Measurements from ENCODE around the gene SLC25A25. TPM values are rescaled to one million over a fixed set of nuclear protein-coding genes. Genes with fewer than 3 reads are reported as not detected.
A peak's percentile ranks its signal among the peaks of the same experiment; 100 is the strongest.

The SLC25A25 gene
- total and polyA plus RNA-seq, 2 of the 8 experiments (the other 6 are each of a cell fraction or from before 2014, with no cell fraction given), result 6.5 to 18.5 TPM

GRCh38 chr9:128102861-128103588, 35.0 kb downstream of the SLC25A25 start:
- no peaks in the 10 kb centered on the region for H3K27me3 ChIP-seq (replicated peaks in 1 of 4; ENCODE audit: control insufficient read depth in 3 of 4, extremely low read depth in 1 of 4, insufficient read depth in 3 of 4, low read length in 3 of 4)
- H3K23me2 ChIP-seq (ENCODE audit: low read depth, low read length), result peaks cover 9% of the 10 kb centered on the region
- H4K5ac ChIP-seq (ENCODE audit: insufficient read length, low read depth, low read length), result no peak overlapping the region
- peaks cover 14% of the 10 kb centered on the region for H3K79me1 ChIP-seq (ENCODE audit: low read depth, low read length)
- WGBS, 2 experiments (ENCODE audit: extremely low coverage in 1 of 2, insufficient coverage in 1 of 2, insufficient read length in 1 of 2, insufficient replicate concordance in 2 of 2, low coverage in 1 of 2, low lambda C conversion rate in 2 of 2, missing lambda C conversion rate in 1 of 2), result 93% methylated on average over 23 of the region's 23 CpGs; no CpG with 5 or more reads in 1 of the 2 experiments
- H4K20me1 ChIP-seq (replicated peaks in 1 of 2; ENCODE audit: control insufficient read depth in 1 of 2, insufficient read depth in 2 of 2, low read length in 2 of 2), result peaks cover 9 to 35% of the 10 kb centered on the region in 2 experiments
- H4K91ac ChIP-seq (replicated peaks; ENCODE audit: insufficient read length, low read length), result no peak overlapping the region
- no peak overlapping the region for H3K27ac ChIP-seq (ENCODE audit: low read depth, low read length)
- no peak overlapping the region for H2BK15ac ChIP-seq (ENCODE audit: low read length)
- H3K23ac ChIP-seq (ENCODE audit: insufficient read length), result no peak overlapping the region
- CTCF ChIA-PET (ENCODE audit: partially characterized antibody), result interaction anchor here (0.8 to 10.5 kb wide), 18 partner anchors 9 to 161 kb away, joined by 3 to 114 read pairs (median 4); no protein-coding TSS in a partner anchor
- no peak overlapping the region for H4K8ac ChIP-seq (ENCODE audit: extremely low read depth, insufficient read depth, low read length)
- no peak for DNase-seq (ENCODE audit: low read depth in 1 of 2, low spot score in 2 of 2)
- no peak overlapping the region for H2AK5ac ChIP-seq (ENCODE audit: low read depth, low read length)
- POLR2A ChIA-PET (ENCODE audit: partially characterized antibody), result interaction anchor here (0.6 to 12.1 kb wide), 7 partner anchors 8 to 101 kb away, joined by 3 to 119 read pairs (median 4); no protein-coding TSS in a partner anchor
- no peak overlapping the region for H2BK20ac ChIP-seq (ENCODE audit: low read length)
- no peaks in the 10 kb centered on the region for H3K9me3 ChIP-seq (ENCODE audit: insufficient read depth in 2 of 2, low read depth in 1 of 2, low read length in 1 of 2)
- peaks cover 25 to 54% (median 42%) of the 10 kb centered on the region in 4 experiments for H3K36me3 ChIP-seq (ENCODE audit: control insufficient read depth in 2 of 4, insufficient read depth in 4 of 4, low read length in 3 of 4)
- FAIRE-seq, result no peak
- H2BK120ac ChIP-seq (replicated peaks; ENCODE audit: low read depth, low read length), result no peak overlapping the region
- H2BK5ac ChIP-seq (ENCODE audit: low read depth, low read length), result no peak overlapping the region
- no peak for TF ChIP-seq TCF12 (IDR thresholded peaks at IDR 0.05; ENCODE audit: low read depth, low read length)
- TF ChIP-seq SIRT6 (IDR thresholded peaks at IDR 0.05; ENCODE audit: low read length), result no peak
- TF ChIP-seq RNF2 (IDR thresholded peaks at IDR 0.05; ENCODE audit: borderline replicate concordance, low read depth, low read length, missing control alignments, poor library complexity, severe bottlenecking), result no peak
- TF ChIP-seq RFX5 (IDR thresholded peaks at IDR 0.05; ENCODE audit: borderline replicate concordance, low read depth, low read length), result no peak
- no peak for TF ChIP-seq TAF1 (IDR thresholded peaks at IDR 0.05; ENCODE audit: low read depth, low read length)
- TF ChIP-seq EGR1 (IDR thresholded peaks at IDR 0.05; ENCODE audit: borderline replicate concordance, low read depth, low read length), result no peak
- no peak for TF ChIP-seq SIN3A (conservative IDR thresholded peaks at IDR 0.05 in 1 of 2, IDR thresholded peaks at IDR 0.05 in 1 of 2; ENCODE audit: low read depth in 1 of 2, low read length in 2 of 2)
- TF ChIP-seq JUN (IDR thresholded peaks at IDR 0.05; ENCODE audit: low read depth, low read length), result no peak
- TF ChIP-seq SP2 (IDR thresholded peaks at IDR 0.05; ENCODE audit: low read length), result no peak
- no peak for TF ChIP-seq TEAD4 (IDR thresholded peaks at IDR 0.05; ENCODE audit: low read depth, low read length)
- no peak for TF ChIP-seq SUZ12 (IDR thresholded peaks at IDR 0.05; ENCODE audit: low read length)
- H3K4ac ChIP-seq (replicated peaks; ENCODE audit: insufficient read length, low read depth, low read length), result no peak overlapping the region
- no peak overlapping the region for H3K4me2 ChIP-seq (ENCODE audit: insufficient read depth in 1 of 2, low read depth in 2 of 2, low read length in 2 of 2)
- peaks cover 0 to 20% of the 10 kb centered on the region in 2 experiments; a peak in 2 of 4 replicates for H3K79me2 ChIP-seq (ENCODE audit: control insufficient read depth in 1 of 2, insufficient read depth in 2 of 2, low read length in 2 of 2)
- H2BK12ac ChIP-seq (ENCODE audit: low read depth, low read length), result no peak overlapping the region
- H3K4me1 ChIP-seq (replicated peaks in 1 of 4; ENCODE audit: control insufficient read depth in 3 of 4, insufficient read depth in 4 of 4, low read length in 3 of 4), result peaks cover 11 to 22% (median 16%) of the 10 kb centered on the region in 4 experiments
- peak overlapping the region; percentile 22 for H3K56ac ChIP-seq (replicated peaks; ENCODE audit: insufficient read length, low read depth, low read length)
- H2AFZ ChIP-seq (ENCODE audit: low read length), result no peak overlapping the region
- H3K9ac ChIP-seq (replicated peaks in 1 of 4; ENCODE audit: extremely low read depth in 1 of 4, low read depth in 3 of 4, low read length in 3 of 4), result no peak overlapping the region
- H3K4me3 ChIP-seq (ENCODE audit: extremely low read depth in 1 of 4, insufficient read depth in 2 of 4, low read depth in 3 of 4, low read length in 4 of 4), result no peak overlapping the region
- no peak overlapping the region for H3K18ac ChIP-seq (ENCODE audit: extremely low read depth, low read length)
- no peak overlapping the region for H3K14ac ChIP-seq (ENCODE audit: insufficient read length)
